Nasal cavity respiratory epithelium epithelial cell of viscerocranial mucosa (primary cell): ENCODE results near the gene BCO2. TPM values are rescaled to one million over a fixed set of nuclear protein-coding genes. Genes with fewer than 3 reads are reported as not detected.

Experiments
- total RNA-seq: library from RNA; depleted of rRNA; stranded (reverse); fragments of >200 nt; gene quantifications from 2 replicates; pipeline ENCODE4 v1.2.3, GENCODE V29; 2014

The BCO2 gene, protein sequence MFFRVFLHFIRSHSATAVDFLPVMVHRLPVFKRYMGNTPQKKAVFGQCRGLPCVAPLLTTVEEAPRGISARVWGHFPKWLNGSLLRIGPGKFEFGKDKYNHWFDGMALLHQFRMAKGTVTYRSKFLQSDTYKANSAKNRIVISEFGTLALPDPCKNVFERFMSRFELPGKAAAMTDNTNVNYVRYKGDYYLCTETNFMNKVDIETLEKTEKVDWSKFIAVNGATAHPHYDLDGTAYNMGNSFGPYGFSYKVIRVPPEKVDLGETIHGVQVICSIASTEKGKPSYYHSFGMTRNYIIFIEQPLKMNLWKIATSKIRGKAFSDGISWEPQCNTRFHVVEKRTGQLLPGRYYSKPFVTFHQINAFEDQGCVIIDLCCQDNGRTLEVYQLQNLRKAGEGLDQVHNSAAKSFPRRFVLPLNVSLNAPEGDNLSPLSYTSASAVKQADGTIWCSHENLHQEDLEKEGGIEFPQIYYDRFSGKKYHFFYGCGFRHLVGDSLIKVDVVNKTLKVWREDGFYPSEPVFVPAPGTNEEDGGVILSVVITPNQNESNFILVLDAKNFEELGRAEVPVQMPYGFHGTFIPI
- 0.68 and 1.6 TPM in 2 replicates for total RNA-seq

GRCh38 chr11:112174789-112175598, at the start of gene BCO2:
Gene BCO2, plus strand, starts transcription at chr11:112175512. Its CDS starts 90 bp downstream, at chr11:112175602.

DNA sequence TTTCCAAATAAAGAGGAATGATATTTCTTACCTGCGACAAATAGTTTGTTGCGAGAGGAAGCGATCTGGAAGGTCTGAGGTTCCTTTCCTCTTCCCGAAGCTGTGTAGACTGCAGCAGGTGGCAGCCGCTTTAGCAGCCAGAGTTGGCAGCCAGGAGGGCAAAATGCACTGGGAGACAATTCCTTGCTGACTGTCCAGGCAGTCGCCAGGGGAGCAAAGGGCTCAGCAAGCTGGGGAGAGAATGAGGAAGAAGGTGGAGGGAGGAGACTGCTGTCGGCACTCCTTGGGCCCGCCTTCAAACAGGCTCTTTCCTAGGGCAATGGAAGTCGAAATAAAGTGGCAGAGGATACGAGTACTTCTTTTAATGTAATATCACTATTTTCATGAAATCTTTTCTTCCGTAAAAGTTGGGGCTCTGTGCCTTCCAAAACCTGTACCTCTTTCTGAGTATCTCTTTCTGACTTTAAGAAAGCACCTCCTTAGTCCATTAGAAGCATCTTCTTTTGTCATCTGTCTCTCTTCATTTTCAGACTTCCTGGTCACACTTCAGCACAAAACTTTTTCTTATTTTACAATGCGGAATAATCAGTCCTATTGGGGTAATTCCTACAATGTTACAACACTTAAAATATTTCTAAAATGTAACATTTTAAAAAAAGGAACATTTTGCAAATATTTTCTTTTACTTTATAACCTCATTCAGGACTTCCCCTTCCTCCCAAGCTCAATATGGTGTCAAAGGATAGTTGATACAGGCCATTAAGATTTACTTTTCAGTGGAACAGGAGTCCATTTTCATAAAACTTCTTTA, 11.2 kb upstream of the BCO2 start, which contains the start of gene IL18:
IL18 (minus strand) TSS at position 220 of the 811 bp plus-strand sequence. CDS start 9,041 bp downstream, outside the sequence.

DNA sequence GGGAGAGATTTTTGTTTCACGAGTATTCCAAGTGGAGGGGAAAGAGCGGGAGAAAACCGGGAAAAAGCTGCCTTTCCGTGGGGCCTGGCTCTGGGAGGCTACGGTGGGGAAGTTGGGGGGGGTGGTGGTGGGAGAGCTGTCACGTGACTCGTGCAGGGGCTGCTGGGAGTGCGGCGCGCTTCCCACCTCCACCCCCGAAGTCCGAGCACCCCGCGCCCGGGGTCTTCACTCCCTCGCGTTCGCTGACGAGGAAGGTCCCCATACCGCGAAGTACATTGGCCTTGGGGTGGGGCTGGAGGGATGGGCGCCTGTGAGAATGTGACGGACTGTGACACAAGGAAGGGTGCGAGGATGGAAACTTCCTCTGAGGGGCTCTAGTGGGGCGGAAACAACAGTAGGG, 8.2 kb upstream of the BCO2 start, which contains the start of gene TEX12:
TEX12 (plus strand) TSS at position 228 of the 400 bp plus-strand sequence. CDS start 1,897 bp downstream, outside the sequence.

DNA sequence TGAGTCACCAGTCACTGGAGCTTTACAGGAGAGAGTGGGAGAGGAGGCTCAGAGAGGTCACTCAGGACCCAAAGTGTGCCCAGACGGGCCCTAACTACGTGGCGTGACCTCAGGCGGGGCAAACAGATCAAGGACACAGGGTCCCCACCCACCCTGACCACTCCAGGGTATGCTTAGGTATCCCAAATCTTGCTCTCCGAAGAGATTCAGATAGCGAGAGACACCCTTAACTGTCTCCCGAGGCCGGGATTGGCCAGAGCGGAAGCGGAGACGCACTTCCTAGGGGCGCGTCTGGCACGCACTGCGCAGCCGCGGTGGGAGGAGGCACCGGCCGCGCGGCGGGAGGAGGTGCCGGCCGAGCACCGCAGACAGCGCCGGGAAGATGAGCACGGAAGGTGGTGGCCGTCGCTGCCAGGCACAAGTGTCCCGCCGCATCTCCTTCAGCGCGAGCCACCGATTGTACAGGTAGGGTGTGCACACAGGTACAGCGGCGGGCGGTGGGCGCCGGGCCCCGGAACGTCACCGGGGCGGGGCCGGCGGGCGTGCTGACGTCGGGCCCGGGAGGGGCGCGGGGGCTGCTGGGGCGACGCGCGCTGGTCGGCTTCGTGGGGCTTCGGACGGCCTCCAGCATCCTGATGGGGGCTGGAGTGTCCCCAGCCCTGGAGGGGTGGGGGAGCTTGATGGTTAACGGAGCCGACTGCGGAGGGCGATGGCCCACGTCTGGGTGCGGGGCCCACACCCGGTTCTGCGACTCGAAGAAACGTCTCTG, 50.9 kb downstream of the BCO2 start, which contains the start of gene PTS:
PTS (plus strand) TSS at position 367 of the 769 bp plus-strand sequence; CDS start at position 383, 16 bp downstream.

GRCh38 chr11:112260490-112260889, 85.2 kb downstream of the BCO2 start, which contains the start of gene PLET1:
Gene PLET1, minus strand, starts transcription at chr11:112260860. Its CDS starts 271 bp downstream, at chr11:112260589.

Other genes with a start within 250 kb of the BCO2 start
- gene DIXDC1, start 238.2 kb upstream of the BCO2 start, total RNA-seq, result 16.5 and 20.2 TPM in 2 replicates
- 34.2 and 39.6 TPM in 2 replicates for gene DLAT, start 150.1 kb upstream of the BCO2 start, total RNA-seq
- gene PIH1D2, start 101.5 kb upstream of the BCO2 start, total RNA-seq, result 0.50 and 0.68 TPM in 2 replicates
- gene NKAPD1, start 101.2 kb upstream of the BCO2 start, total RNA-seq, result 28.0 and 33.5 TPM in 2 replicates
- gene TIMM8B, start 88.8 kb upstream of the BCO2 start, total RNA-seq, result 44.0 and 54.7 TPM in 2 replicates
- 140 and 215 TPM in 2 replicates for gene SDHD, start 88.6 kb upstream of the BCO2 start, total RNA-seq
- gene IL18, start 11.4 kb upstream of the BCO2 start, total RNA-seq, result 23.3 and 40.0 TPM in 2 replicates
- under 0.01 and 0.50 TPM in 2 replicates for gene TEX12, start 8.1 kb upstream of the BCO2 start, total RNA-seq
- gene PTS, start 50.9 kb downstream of the BCO2 start, total RNA-seq, result 41.6 and 66.0 TPM in 2 replicates
- gene PLET1, start 85.3 kb downstream of the BCO2 start, total RNA-seq, result not detected in 2 replicates